GM21381 (cell line): ENCODE data around the gene IGF2BP3.

Experiments used
- ATAC-seq: cut with Tn5 transposase; IDR thresholded peaks from one replicate; pipeline ENCODE4 v1.9.1; 2021; ENCODE audit warnings: mild to moderate bottlenecking, moderate library complexity; ENCODE audit not compliant: unreplicated experiment

IGF2BP3 gene

GRCh38 chr7:23380961-23381360, 89.3 kb downstream of the IGF2BP3 start:
- no peak for ATAC-seq

DNA sequence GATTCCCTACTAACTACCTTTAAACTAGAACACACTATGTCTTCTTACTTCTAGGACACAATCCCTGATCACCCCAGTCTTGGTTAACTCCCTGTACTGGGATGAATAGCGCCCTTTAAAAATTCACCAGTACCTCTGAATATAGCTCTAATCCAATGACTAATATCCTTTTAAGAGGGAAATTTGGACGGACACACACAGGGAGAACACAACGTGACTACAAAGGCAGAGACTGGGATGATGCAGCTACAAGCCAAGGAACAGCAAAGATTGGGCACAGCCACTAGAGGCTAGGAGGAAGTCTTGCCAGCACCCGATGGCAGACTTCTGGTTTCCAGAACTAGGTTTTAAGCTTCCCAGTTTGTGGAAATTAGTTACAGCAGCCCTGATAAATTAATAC, 89.7 kb downstream of the IGF2BP3 start:
- no peak for ATAC-seq

DNA sequence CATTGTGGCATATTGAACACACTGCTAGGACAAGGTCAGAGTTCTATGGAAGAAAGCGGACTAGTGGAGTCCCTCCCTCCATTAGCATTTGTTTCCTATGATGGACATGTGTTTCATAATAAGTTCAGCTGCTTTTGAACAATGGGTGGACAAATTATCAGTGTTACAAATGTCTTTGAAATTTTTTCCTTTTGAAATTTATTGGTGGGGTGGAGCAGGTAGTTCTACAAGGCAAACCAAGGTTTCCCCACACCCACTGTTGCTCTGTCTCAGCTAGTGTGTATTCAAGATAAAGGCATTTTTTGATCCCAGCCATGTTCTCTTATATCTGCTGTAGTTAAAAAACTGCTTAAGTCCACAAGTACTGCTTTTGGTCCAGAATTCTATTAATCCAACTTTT, 91.3 kb downstream of the IGF2BP3 start:
- no peak for ATAC-seq

DNA sequence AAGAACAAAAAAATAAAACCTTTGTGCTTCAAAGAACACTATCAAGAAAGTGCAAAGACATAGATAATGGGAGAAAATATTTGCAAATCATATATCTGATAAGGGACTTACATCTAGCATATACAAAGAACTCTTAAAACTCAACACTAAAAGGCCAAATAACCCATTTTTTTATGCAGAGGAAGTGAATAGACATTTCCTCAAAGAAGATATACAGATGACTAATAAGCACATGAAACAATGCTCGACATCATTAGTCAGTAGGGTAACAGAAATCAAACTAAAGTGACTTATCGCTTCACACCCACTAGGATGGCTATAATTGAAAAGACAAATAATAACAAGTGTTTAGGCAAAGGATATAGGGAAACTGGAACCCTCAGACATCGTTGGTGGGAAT, 93.2 kb downstream of the IGF2BP3 start:
- ATAC-seq: no peak

GRCh38 chr7:23373151-23374004, 96.9 kb downstream of the IGF2BP3 start:
- ATAC-seq: peak; percentile 60

DNA sequence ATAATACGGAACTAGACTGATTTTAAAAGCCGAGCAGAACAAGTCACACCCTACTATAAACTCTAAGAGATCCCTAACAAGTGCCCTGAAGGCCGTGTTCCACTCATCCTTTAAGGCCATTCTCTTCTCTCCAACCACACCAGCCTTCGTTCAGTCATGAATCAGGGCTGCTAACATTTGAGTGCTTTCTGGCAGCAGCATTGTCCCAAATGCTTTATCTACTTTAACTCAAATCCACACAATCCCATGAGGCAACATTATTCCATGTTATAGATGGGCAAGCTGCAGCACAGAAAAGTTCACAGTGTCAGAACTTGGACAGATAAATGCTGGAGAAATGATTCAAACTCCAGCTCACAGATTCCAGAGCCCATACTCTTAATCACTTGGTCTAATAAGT, 97.7 kb downstream of the IGF2BP3 start:
- no peak for ATAC-seq

DNA sequence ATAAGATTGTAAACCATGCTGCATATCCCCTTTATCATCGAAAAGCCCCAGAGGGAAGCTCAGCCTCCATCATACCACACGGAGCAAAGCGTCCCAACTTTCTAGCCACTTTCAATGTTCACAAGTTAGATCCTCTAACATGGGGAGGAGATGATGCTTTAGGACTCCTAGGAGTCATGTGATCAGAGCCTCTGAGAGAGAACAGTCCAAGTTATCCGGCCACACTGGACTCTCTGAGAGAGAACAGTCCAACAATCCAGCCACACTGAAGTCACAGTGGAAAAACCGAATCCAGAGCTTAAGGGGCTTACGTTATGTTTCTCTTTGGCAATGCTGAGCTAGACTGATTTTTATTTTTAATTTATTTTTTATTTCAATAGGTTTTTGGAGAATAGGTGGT, 98.6 kb downstream of the IGF2BP3 start:
- no peak for ATAC-seq

GRCh38 chr7:23369695-23370404, 100.4 kb downstream of the IGF2BP3 start:
- no peak for ATAC-seq

DNA sequence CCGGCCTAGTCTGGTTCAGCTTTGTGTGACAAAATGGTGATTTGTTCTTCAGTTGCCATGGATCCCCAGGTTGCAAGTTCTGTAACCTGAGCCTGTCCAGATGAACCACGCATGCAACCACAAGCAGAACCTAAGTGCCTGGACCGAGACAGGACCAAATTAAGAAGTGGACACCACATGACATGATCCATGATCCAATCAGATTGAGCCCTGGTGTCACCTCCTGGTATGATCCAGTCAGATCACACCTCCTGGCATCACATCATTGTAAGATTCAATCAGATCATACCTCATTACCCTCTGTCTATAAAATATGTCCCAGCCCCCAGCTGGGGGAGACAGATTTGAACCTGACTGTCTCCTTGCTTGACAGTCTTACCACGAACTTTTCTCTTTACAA, 101.2 kb downstream of the IGF2BP3 start:
- no peak for ATAC-seq

DNA sequence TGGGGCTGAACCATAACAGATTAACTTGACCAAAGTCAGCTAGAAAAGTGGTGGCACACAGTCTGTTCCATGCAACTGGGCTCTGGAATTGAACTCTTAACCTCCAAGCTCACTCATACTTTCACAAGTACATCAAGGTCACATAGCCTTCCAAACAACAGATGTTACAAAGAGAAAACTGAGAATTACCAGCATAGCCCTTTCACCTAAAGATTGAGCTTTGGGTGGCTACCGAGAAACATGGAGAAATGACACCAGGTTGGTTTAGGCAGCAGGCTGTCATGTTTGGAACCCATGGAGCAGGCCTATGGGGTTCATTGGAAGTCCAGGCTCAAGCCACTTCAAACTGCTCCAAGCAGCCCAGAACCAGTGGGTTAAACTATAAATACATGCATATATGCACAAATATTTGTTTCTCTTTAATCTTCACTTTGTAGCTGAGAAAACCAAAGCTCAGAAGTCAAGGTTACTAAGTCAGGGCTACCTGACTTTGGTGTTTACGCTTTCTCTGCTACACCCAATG, 112.1 kb downstream of the IGF2BP3 start:
- ATAC-seq: no peak

GRCh38 chr7:23357190-23358093, 112.8 kb downstream of the IGF2BP3 start:
- ATAC-seq: peak; percentile 68

DNA sequence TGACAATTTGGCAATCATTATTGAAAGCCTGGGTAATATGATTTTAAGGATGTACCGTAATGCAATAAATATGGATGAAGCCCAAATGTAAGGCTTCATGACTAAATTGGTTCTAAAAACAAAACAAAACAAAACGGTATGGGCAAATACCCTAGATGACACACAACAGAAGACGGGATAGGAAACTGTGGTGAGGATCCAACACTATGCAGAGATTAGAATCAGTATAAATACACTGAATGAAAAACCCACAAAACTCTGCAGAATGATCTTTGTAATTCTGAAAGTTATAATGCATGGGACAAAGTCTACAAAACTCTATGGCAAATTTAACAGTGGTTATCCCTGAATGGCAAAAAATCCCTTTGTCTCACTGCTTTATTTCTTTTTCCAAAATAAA, 113.6 kb downstream of the IGF2BP3 start:
- no peak for ATAC-seq

DNA sequence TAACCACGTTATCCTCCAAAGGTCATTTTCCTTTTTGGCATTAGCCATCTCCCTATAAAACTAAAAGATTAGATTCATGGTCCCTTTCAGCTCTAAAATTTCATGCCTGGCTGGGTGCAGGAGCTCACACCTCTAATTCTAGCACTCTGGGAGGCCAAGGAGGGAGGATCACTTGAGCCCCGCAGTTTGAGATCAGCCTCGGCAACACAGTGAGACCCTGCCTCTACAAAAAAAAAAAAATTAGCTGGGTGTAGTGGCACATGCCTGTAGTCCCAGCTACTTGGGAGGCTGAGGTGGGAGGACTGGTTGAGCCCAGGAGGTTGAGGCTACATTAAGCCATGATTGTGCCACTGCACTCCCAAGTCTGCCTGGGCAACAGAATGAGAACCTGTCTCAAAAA, 114.1 kb downstream of the IGF2BP3 start:
- no peak for ATAC-seq

DNA sequence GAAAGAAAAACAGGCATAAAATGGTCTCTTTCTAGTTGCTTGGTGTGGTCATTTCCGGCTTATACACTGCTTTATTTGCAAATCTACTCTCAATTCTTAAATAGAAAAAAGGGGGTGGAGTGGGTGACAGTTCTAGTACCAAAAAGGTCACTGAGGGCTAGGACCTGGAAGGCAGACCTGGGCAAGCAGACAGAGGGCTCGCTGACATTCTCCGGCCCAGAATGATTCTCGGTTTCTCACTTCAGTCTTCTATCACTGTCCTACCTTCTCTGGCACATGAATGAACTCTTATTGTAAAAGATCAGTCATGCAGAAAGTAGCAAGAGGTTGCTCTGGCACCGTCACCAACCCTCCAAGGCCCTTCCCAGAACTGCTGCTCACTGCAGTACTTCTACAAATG, 117.1 kb downstream of the IGF2BP3 start:
- ATAC-seq: no peak

DNA sequence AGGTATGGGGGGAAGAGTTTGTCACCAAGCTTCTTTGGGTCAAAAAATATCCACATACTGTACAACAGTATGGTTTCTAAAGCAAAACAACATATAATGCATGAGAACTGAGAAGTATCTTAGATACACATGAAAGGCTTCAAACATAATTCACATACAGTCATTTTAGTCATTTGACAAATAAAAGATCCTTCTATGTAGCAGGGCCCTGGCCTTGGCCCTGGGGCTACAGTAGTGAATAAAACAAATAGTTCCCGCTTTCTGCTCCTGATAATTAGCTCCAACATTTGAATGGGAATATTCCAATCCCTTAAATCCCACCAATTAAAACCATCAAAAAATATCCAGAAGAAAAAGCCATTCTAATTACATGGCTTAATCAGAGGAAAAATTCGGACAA, 119.8 kb downstream of the IGF2BP3 start:
- ATAC-seq: no peak

GRCh38 chr7:23349484-23350157, 120.7 kb downstream of the IGF2BP3 start:
- no peak for ATAC-seq

- ATAC-seq: no peak
Measured at GRCh38 chr7:23347682-23348180, 122.6 kb downstream of the IGF2BP3 start.

DNA sequence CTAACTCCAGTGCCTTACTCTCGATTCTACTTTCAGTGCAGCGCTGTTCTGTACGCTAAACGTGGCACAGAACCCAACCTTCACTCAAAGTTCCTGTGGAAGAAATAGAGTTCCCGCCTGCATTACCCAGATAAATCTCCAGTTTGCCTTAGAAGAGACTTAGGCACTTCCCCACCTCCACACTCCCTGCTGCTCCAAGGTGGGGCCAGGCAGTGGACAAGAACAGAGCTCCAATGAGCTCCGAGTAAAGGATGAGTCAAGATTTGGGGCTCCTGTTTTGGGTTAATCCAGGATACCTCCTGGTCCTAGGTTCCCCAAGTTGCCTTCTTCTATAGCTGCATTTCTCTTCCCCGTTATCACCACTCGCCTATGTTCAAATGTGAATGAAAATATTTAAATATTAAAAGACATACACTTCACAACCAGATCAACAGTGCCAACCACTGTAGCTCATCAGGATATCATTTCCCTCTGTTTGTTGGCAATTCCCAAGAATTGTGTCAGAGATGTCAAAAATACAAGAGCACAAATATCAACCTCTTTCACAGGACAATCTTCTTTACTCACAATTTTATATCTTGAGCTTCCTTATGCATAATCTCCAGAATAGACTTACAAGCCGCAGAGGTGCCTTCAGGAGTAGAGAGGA, 123.1 kb downstream of the IGF2BP3 start:
- no peak for ATAC-seq

DNA sequence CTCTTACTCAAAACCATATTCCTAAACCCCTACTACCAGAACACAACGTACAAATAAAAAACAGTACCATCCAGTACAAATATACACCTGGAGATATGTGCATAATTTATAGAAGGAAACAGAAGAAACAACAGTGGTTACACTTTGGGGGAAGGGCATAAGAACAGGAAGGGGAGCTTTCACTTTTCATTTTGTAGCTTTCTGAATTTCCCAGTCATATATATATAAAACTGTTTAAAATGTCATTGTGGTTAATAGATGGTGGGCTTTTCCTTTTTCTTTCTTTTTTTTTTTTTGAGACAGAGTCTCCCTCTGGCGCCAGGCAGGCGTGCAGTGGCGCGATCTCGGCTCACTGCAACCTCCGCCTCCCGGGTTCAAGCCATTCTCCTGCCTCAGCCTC, 124.0 kb downstream of the IGF2BP3 start:
- no peak for ATAC-seq

- no peak for ATAC-seq
Measured at GRCh38 chr7:23345601-23346000, 124.7 kb downstream of the IGF2BP3 start.
